Measurements from ENCODE around the gene RAI1.

DNA sequence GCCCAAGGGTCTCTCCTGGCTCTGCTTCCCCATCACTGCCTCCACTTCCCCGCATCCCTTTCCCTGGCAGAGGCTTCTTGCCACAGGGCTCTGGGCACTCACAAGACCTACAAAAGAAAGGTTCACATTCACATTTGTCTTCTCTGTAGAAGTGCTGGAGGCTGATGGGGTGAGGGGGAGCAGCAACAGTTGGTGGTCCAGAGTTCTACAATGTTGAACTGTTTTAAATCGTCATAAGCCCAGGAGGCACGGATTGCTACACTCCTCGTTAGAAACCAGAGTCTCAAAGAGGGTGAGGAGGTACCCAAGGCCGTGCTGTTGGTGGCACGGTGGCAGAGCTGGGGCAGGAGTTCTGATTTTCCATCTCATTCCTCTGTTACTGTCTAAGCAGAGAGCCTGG lies 5.8 kb upstream of the RAI1 start:
- TF ChIP-seq, protein P1, sequence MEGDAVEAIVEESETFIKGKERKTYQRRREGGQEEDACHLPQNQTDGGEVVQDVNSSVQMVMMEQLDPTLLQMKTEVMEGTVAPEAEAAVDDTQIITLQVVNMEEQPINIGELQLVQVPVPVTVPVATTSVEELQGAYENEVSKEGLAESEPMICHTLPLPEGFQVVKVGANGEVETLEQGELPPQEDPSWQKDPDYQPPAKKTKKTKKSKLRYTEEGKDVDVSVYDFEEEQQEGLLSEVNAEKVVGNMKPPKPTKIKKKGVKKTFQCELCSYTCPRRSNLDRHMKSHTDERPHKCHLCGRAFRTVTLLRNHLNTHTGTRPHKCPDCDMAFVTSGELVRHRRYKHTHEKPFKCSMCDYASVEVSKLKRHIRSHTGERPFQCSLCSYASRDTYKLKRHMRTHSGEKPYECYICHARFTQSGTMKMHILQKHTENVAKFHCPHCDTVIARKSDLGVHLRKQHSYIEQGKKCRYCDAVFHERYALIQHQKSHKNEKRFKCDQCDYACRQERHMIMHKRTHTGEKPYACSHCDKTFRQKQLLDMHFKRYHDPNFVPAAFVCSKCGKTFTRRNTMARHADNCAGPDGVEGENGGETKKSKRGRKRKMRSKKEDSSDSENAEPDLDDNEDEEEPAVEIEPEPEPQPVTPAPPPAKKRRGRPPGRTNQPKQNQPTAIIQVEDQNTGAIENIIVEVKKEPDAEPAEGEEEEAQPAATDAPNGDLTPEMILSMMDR (conservative IDR thresholded peaks at IDR 0.05) = no peak
- TF ChIP-seq EZH2 (IDR thresholded peaks at IDR 0.05; ENCODE audit: low read depth) = no peak

Data from PC-9 (cell line).